SK-N-SH (cell line): Measurements from ENCODE around the gene TRPV3. TPM values are rescaled to one million over a fixed set of nuclear protein-coding genes. Genes with fewer than 3 reads are reported as not detected.

Experiments
- CTCF ChIA-PET: fragments of 300-600, 350-600 bp; formaldehyde crosslinking; extraction: SDS; loops from one replicate; lab custom pipeline; 2021; lab: Yijun Ruan, JAX
- POLR2A ChIA-PET: fragments of 350-600 bp; sonication (Branson Sonifier 250); formaldehyde crosslinking; extraction: SDS; loops from one replicate; lab custom pipeline; 2020; ENCODE audit warnings: antibody characterized with exemption, inconsistent platforms; lab: Yijun Ruan, JAX
- DNase-seq: peaks from one replicate; pipeline ENCODE4 v3.0.0; 2012
- H2AFZ ChIP-seq: fragments of 200-600 bp; sonication (generic); 2 replicates; pipeline ENCODE4 v1.8.1; 2016; ENCODE audit warnings: antibody characterized with exemption, mild to moderate bottlenecking, low read depth
- H3F3A ChIP-seq: fragments of 200-600 bp; sonication (generic); replicated peaks from 2 replicates; pipeline ENCODE3; 2016; ENCODE audit warnings: antibody characterized with exemption, mild to moderate bottlenecking; ENCODE audit not compliant: insufficient read depth
- H3K27ac ChIP-seq, 2 experiments: fragments of 200-500 bp in 1 of 2; fragments of 200-600 bp in 1 of 2; sonication (Bioruptor generic) in 1 of 2; sonication (generic), shearing (Covaris generic) in 1 of 2; 2 replicates each; pipeline versions ENCODE4 v1.5.1 to v1.6.1; 2014 to 2016; ENCODE audit warnings: low read depth in 2 of 2, inconsistent platforms in 1 of 2, low read length in 1 of 2, mild to moderate bottlenecking in 1 of 2, mixed read lengths in 1 of 2
- H3K27me3 ChIP-seq: fragments of 200-600 bp; sonication (generic), shearing (Covaris generic); 2 replicates; pipeline ENCODE4 v1.6.1; 2016; ENCODE audit warnings: mixed run types; ENCODE audit not compliant: insufficient read depth
- H3K36me3 ChIP-seq, 2 experiments: fragments of 200-500 bp in 1 of 2; fragments of 200-600 bp in 1 of 2; sonication (Bioruptor generic) in 1 of 2; sonication (generic) in 1 of 2; replicated peaks in 1 of 2; 2 replicates each; pipeline versions ENCODE3 to v1.5.1; 2014 to 2016; ENCODE audit warnings: low read length in 1 of 2, mild to moderate bottlenecking in 1 of 2; ENCODE audit not compliant: insufficient read depth in 2 of 2, control insufficient read depth in 1 of 2
- H3K4me1 ChIP-seq, 2 experiments: fragments of 200-500 bp in 1 of 2; fragments of 200-600 bp in 1 of 2; sonication (Bioruptor generic) in 1 of 2; sonication (generic), shearing (Covaris generic) in 1 of 2; 2 replicates each; pipeline versions ENCODE4 v1.5.1 to v1.6.1; 2014 to 2016; ENCODE audit warnings: low read depth in 1 of 2, low read length in 1 of 2, mixed run types in 1 of 2; ENCODE audit not compliant: insufficient read depth in 2 of 2, control insufficient read depth in 1 of 2
- H3K4me2 ChIP-seq: fragments of 200-600 bp; sonication (generic), shearing (Covaris generic); 2 replicates; pipeline ENCODE4 v1.6.1; 2017; ENCODE audit warnings: mixed run types
- H3K4me3 ChIP-seq, 2 experiments: fragments of 200-500 bp in 1 of 2; fragments of 200-600 bp in 1 of 2; sonication (Bioruptor generic) in 1 of 2; sonication (generic), shearing (Covaris generic) in 1 of 2; 2 replicates each; pipeline versions ENCODE4 v1.5.1 to v1.8.1; 2014 to 2016; ENCODE audit warnings: low read depth in 2 of 2, inconsistent platforms in 1 of 2, low read length in 1 of 2, mild to moderate bottlenecking in 1 of 2, mixed read lengths in 1 of 2, moderate library complexity in 1 of 2
- H3K79me2 ChIP-seq: fragments of 200-600 bp; sonication (generic); 2 replicates; pipeline ENCODE4 v1.8.1; 2017; ENCODE audit warnings: mild to moderate bottlenecking; ENCODE audit not compliant: insufficient read depth
- H3K9ac ChIP-seq: fragments of 200-600 bp; sonication (generic); 2 replicates; pipeline ENCODE4 v1.6.1; 2017; ENCODE audit warnings: mixed run types
- H3K9me2 ChIP-seq: fragments of 200-600 bp; sonication (generic); 2 replicates; pipeline ENCODE4 v1.6.1; 2017; ENCODE audit warnings: mixed run types
- H3K9me3 ChIP-seq: fragments of 200-600 bp; sonication (generic); 2 replicates; pipeline ENCODE4 v1.6.1; 2017; ENCODE audit warnings: mixed run types, mild to moderate bottlenecking, moderate library complexity
- H4K20me1 ChIP-seq: fragments of 200-600 bp; sonication (generic); 2 replicates; pipeline ENCODE4 v1.6.1; 2017; ENCODE audit warnings: mild to moderate bottlenecking, mixed run types; ENCODE audit not compliant: insufficient read depth
- ELF1 ChIP-seq: IDR thresholded peaks from 2 replicates; pipeline ENCODE4 v1.4.0; 2012
- EZH2phosphoT487 ChIP-seq: fragments of 200-600 bp; sonication (generic); IDR thresholded peaks from 2 replicates; pipeline ENCODE4 v1.6.1; 2017; ENCODE audit warnings: low read depth, mixed run types, mild to moderate bottlenecking, antibody characterized with exemption, moderate library complexity, borderline replicate concordance
- FOXJ3 ChIP-seq: sonication (generic); formaldehyde crosslinking; IDR thresholded peaks from 2 replicates; pipeline ENCODE4 v1.5.1; 2020; ENCODE audit warnings: mild to moderate bottlenecking, missing genetic modification reagents
- FOXM1 ChIP-seq: IDR thresholded peaks from 2 replicates; pipeline ENCODE4 v1.4.0; 2012; ENCODE audit warnings: low read depth, mild to moderate bottlenecking
- GABPA ChIP-seq: IDR thresholded peaks from 2 replicates; pipeline ENCODE4 v1.4.0; 2012; ENCODE audit warnings: low read depth, mild to moderate bottlenecking
- JUND ChIP-seq: IDR thresholded peaks from 2 replicates; pipeline ENCODE4 v1.4.0; 2012
- MEF2A ChIP-seq: IDR thresholded peaks from 2 replicates; pipeline ENCODE4 v1.4.0; 2012; ENCODE audit warnings: low read depth, borderline replicate concordance
- NFIC ChIP-seq: IDR thresholded peaks from 2 replicates; pipeline ENCODE4 v1.4.0; 2012; ENCODE audit warnings: borderline replicate concordance
- POLR2AphosphoS5 ChIP-seq: IDR thresholded peaks from 2 replicates; pipeline ENCODE4 v1.6.1; 2012; ENCODE audit warnings: low read depth, low read length
- RCOR1 ChIP-seq: fragments of 150-350 bp; IDR thresholded peaks from 2 replicates; pipeline ENCODE4 v1.6.1; 2017; ENCODE audit warnings: antibody characterized with exemption, low read length
- RXRA ChIP-seq: IDR thresholded peaks from 2 replicates; pipeline ENCODE4 v1.4.0; 2012; ENCODE audit warnings: low read depth, mild to moderate bottlenecking, borderline replicate concordance
- SIN3A ChIP-seq: IDR thresholded peaks from 2 replicates; pipeline ENCODE4 v1.6.1; 2012; ENCODE audit warnings: low read depth, mild to moderate bottlenecking, low read length, moderate library complexity, borderline replicate concordance
- TAF1 ChIP-seq: IDR thresholded peaks from 2 replicates; pipeline ENCODE4 v1.6.1; 2012; ENCODE audit warnings: low read depth, mild to moderate bottlenecking, low read length, moderate library complexity, borderline replicate concordance
- TCF12 ChIP-seq: IDR thresholded peaks from 2 replicates; pipeline ENCODE4 v1.4.0; 2012
- YY1 ChIP-seq: IDR thresholded peaks from 2 replicates; pipeline ENCODE4 v1.4.0; 2012; ENCODE audit warnings: low read depth, mild to moderate bottlenecking
- WGBS: methylation state at CpG from one replicate; pipeline ENCODE4 v1.1.6; 2017; ENCODE audit warnings: low lambda C conversion rate; 5-methylcytosine and 5-hydroxymethylcytosine counted together
- polyA plus RNA-seq, 3 experiments: library from polyadenylated mRNA; depleted of rRNA; stranded (reverse); fragments of >200 nt; gene quantifications; 2 replicates each; pipeline ENCODE4 v1.2.3, GENCODE V29; 2012
- TF ChIP-seq, protein P1 (sequence below): IDR thresholded peaks from 2 replicates; pipeline ENCODE4 v1.4.0; 2012; ENCODE audit warnings: low read depth
- TF ChIP-seq, protein P2 (sequence below): fragments of 150-350 bp; IDR thresholded peaks from 2 replicates; pipeline ENCODE4 v1.6.1; 2017; ENCODE audit warnings: antibody characterized with exemption, low read length, low read depth, borderline replicate concordance
- TF ChIP-seq, protein P3 (sequence below): IDR thresholded peaks from 2 replicates; pipeline ENCODE4 v1.4.0; 2012; ENCODE audit warnings: low read depth, borderline replicate concordance
- TF ChIP-seq, protein P4 (sequence below): fragments of 200-600 bp; sonication (generic); IDR thresholded peaks from 2 replicates; pipeline ENCODE4 v1.6.1; 2017; ENCODE audit warnings: antibody characterized with exemption, mild to moderate bottlenecking, moderate library complexity
- TF ChIP-seq, protein P5 (sequence below): fragments of 150-350 bp; IDR thresholded peaks from 2 replicates; pipeline ENCODE4 v1.6.1; 2016; ENCODE audit warnings: mild to moderate bottlenecking, low read depth, low read length

TRPV3 gene
- polyA plus RNA-seq, 1 of the 3 experiments (the other 2 are of a cell fraction) = 0.28 TPM

DNA sequence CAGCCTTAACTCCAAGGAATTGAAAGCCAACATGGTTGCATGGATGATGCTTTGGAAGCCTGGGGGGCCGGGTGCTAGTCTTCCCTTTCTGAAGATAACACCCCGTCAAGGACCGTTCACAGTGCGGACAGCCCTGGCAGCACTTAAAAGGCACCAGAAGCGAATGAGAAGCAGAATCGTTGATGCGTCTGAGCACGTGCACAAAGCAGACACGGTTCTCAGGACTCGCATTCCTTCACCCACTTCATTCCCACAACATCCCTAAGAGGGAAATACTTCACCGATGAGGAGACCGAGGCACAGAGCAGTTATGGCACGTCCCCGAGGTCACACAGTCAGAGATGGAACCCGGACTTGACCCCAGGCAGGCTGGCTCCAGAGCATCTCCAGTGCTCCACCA lies 37.4 kb upstream of the TRPV3 start:
- H3K9me2 ChIP-seq = no peaks in the 10 kb centered on the region
- no peaks in the 10 kb centered on the region for H3F3A ChIP-seq
- no peak overlapping the region for H3K4me3 ChIP-seq
- H3K27ac ChIP-seq = peak overlapping the region in 1 of 2 experiments; percentile 65; a peak in 1 of 4 replicates
- TF ChIP-seq TAF1 (no peak), TCF12 (no peak), RCOR1 (no peak), YY1 (no peak), FOXJ3 (CRISPR knock-in tag) (no peak)
- no peak for DNase-seq
- ChIA-PET POLR2A (no interaction called here), CTCF (interaction anchor here (0.7 kb wide), 1 partner anchor 546 kb away, joined by 3 read pairs; no protein-coding TSS in a partner anchor)
- 93% methylated on average over 13 of the region's 15 CpGs for WGBS
- H2AFZ ChIP-seq = no peak overlapping the region
- no peak overlapping the region for H3K9ac ChIP-seq
- peaks cover 0 to 7% of the 10 kb centered on the region in 2 experiments for H3K36me3 ChIP-seq
- no peaks in the 10 kb centered on the region for H3K9me3 ChIP-seq
- H3K4me2 ChIP-seq = 0 out of 2 replicates have a peak overlapping the region, but pooled peaks have one; percentile 54
- H4K20me1 ChIP-seq = no peaks in the 10 kb centered on the region
- H3K4me1 ChIP-seq = peaks cover 5 to 15% of the 10 kb centered on the region in 2 experiments; a peak in 2 of 4 replicates
- H3K27me3 ChIP-seq = no peaks in the 10 kb centered on the region
- H3K79me2 ChIP-seq = no peaks in the 10 kb centered on the region

DNA sequence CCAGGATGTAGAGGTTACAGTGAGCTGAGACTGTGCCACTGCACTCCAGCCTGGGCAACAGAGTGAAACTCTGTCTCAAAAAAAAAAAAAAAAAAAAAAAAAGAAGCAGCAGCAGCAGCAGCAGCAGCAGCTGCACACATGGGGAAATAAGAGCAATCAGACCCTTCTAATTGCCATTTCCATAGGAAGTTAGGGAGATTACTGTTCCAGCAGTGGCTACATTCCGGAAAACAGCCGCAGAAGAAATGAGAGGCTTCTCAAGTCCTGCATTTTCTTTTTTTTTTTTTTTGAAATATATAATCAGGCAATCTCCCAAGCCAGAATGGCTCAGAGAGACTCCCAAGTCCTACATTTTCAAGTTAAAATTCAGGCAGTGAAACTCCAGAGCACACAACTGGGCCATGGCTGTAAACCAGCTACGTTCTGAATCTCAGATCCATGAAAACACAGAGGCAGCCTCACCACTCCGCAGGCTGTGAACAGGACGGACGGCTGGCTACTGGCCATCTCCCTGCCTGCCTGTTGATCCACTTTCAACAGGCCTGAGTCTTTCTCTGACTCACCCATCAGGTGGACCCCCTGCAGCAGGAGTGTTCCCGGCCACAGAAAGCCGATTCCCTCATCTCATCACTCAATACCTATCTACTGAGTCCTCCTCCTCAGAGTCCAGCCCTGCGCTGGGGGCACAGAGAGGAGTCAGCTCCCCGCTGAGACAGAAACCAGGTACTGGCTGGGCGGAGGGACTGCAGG lies 36.6 kb upstream of the TRPV3 start:
- no peaks in the 10 kb centered on the region for H4K20me1 ChIP-seq
- 50% methylated on average over 11 of the region's 11 CpGs for WGBS
- H3K4me2 ChIP-seq = peak overlapping the region; percentile 54; the same call in 1 of the 2 replicates
- POLR2A ChIA-PET = no interaction called here
- no peaks in the 10 kb centered on the region for H3K79me2 ChIP-seq
- H3F3A ChIP-seq = no peaks in the 10 kb centered on the region
- no peaks in the 10 kb centered on the region for H3K27me3 ChIP-seq
- no peaks in the 10 kb centered on the region for H3K9me3 ChIP-seq
- peaks cover 5 to 15% of the 10 kb centered on the region in 2 experiments; a peak in 2 of 4 replicates for H3K4me1 ChIP-seq
- H3K9me2 ChIP-seq = no peaks in the 10 kb centered on the region
- peak; percentile 67 for DNase-seq
- H3K27ac ChIP-seq = peak overlapping the region in 1 of 2 experiments; percentile 65; a peak in 2 of 4 replicates
- CTCF ChIA-PET = interaction anchor here (0.9 kb wide), 1 partner anchor 42 kb away, joined by 3 read pairs; the partner anchor contains the start of genes CTNS and SHPK
- no peak overlapping the region for H3K4me3 ChIP-seq
- H3K36me3 ChIP-seq = peaks cover 0 to 8% of the 10 kb centered on the region in 2 experiments
- H2AFZ ChIP-seq = no peak overlapping the region
- no peak overlapping the region for H3K9ac ChIP-seq
- no peak for TF ChIP-seq TAF1
- no peak for TF ChIP-seq ELF1
- no peak for TF ChIP-seq JUND
- TF ChIP-seq, protein P1, sequence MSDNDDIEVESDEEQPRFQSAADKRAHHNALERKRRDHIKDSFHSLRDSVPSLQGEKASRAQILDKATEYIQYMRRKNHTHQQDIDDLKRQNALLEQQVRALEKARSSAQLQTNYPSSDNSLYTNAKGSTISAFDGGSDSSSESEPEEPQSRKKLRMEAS = no peak
- no peak for TF ChIP-seq SIN3A
- TF ChIP-seq, protein P2, sequence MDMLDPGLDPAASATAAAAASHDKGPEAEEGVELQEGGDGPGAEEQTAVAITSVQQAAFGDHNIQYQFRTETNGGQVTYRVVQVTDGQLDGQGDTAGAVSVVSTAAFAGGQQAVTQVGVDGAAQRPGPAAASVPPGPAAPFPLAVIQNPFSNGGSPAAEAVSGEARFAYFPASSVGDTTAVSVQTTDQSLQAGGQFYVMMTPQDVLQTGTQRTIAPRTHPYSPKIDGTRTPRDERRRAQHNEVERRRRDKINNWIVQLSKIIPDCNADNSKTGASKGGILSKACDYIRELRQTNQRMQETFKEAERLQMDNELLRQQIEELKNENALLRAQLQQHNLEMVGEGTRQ = no peak
- TF ChIP-seq, protein P3, sequence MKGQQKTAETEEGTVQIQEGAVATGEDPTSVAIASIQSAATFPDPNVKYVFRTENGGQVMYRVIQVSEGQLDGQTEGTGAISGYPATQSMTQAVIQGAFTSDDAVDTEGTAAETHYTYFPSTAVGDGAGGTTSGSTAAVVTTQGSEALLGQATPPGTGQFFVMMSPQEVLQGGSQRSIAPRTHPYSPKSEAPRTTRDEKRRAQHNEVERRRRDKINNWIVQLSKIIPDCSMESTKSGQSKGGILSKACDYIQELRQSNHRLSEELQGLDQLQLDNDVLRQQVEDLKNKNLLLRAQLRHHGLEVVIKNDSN = no peak
- TF ChIP-seq FOXM1 = no peak
- TF ChIP-seq EZH2phosphoT487 = no peak
- TF ChIP-seq NFIC = peak; percentile 54
- no peak for TF ChIP-seq GABPA
- TF ChIP-seq RCOR1 = no peak
- no peak for TF ChIP-seq RXRA
- TF ChIP-seq FOXJ3 (CRISPR knock-in tag) = no peak
- TF ChIP-seq POLR2AphosphoS5 = no peak
- TF ChIP-seq MEF2A = no peak
- TF ChIP-seq, protein P4, sequence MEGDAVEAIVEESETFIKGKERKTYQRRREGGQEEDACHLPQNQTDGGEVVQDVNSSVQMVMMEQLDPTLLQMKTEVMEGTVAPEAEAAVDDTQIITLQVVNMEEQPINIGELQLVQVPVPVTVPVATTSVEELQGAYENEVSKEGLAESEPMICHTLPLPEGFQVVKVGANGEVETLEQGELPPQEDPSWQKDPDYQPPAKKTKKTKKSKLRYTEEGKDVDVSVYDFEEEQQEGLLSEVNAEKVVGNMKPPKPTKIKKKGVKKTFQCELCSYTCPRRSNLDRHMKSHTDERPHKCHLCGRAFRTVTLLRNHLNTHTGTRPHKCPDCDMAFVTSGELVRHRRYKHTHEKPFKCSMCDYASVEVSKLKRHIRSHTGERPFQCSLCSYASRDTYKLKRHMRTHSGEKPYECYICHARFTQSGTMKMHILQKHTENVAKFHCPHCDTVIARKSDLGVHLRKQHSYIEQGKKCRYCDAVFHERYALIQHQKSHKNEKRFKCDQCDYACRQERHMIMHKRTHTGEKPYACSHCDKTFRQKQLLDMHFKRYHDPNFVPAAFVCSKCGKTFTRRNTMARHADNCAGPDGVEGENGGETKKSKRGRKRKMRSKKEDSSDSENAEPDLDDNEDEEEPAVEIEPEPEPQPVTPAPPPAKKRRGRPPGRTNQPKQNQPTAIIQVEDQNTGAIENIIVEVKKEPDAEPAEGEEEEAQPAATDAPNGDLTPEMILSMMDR = no peak
- TF ChIP-seq, protein P5, sequence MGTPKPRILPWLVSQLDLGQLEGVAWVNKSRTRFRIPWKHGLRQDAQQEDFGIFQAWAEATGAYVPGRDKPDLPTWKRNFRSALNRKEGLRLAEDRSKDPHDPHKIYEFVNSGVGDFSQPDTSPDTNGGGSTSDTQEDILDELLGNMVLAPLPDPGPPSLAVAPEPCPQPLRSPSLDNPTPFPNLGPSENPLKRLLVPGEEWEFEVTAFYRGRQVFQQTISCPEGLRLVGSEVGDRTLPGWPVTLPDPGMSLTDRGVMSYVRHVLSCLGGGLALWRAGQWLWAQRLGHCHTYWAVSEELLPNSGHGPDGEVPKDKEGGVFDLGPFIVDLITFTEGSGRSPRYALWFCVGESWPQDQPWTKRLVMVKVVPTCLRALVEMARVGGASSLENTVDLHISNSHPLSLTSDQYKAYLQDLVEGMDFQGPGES = no peak
